Measurements from ENCODE around the gene MAPK4. TPM values are rescaled to one million over a fixed set of nuclear protein-coding genes. Genes with fewer than 3 reads are reported as not detected.
"Not testable (repeated sequence)": the region's sequence is repeated elsewhere in the genome, so short reads cannot be mapped to it uniquely, and the experiment has no call there.

The MAPK4 gene
- total RNA-seq, 1 experiment from 2014 or later, result not detected

DNA sequence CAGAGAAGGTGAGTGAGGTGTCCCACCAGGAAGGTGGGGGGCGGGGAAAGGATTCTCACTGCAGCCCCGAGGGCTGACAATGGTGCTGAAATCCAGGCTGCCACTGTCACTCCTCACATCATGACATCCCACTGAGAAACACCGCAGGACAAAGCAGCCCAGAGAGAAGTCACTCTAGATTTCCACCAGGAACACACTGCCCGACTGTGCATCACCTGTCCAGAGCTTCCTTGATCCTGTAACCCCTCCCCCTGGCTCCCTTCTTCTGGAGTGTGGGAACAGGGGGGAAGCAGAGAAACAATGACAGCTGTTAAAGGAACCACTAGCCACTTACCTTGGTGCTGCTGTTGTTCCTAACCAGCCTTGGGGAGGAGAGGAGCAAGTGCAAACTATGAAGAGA is 190.1 kb downstream of the MAPK4 start:
- DNase-seq (ENCODE audit: low read depth), result no peak

DNA sequence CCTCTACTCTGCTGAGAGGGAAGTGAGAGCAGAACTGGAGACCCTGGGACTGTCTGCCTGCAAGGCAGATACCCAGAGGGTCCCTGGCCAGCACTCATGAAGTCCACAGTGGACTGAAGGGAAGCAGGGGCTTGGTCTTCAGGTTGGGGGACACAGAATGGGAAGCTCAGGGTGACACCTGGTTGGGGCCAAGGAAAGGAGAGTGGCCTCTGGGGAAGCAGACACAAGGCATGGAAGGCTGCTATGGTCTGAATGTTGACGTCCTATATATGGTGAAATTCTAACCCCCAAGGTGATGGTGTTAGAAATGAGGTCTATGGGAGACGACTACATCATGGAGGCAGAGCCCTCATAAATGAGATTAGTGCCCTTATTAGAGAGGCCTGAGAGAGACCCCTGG is 190.7 kb downstream of the MAPK4 start:
- DNase-seq (ENCODE audit: low read depth), result no peak

DNA sequence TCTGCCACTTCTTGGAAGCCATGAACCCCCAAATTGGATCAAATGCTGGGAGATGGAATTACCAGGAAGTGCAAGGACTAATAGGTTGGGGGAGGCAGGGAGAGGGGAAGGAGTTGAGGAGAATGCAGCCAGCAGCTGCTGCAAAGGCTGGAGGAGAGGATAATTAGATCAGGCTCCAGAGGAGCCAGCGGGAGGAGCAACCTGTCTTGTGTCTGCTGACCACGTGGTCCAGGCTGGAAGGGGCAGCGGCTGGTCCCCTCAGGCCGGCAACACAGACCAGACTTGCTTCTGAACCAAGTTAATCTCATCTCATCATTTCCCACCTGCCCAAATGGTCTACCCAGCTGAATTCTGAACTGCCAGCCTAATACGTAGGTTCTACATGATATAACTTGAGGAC is 191.6 kb downstream of the MAPK4 start:
- no peak for DNase-seq (ENCODE audit: low read depth)

- DNase-seq (ENCODE audit: low read depth), result no peak
These were observed 192.1 kb downstream of the MAPK4 start for GRCh38 chr18:50751947-50752346.

DNA sequence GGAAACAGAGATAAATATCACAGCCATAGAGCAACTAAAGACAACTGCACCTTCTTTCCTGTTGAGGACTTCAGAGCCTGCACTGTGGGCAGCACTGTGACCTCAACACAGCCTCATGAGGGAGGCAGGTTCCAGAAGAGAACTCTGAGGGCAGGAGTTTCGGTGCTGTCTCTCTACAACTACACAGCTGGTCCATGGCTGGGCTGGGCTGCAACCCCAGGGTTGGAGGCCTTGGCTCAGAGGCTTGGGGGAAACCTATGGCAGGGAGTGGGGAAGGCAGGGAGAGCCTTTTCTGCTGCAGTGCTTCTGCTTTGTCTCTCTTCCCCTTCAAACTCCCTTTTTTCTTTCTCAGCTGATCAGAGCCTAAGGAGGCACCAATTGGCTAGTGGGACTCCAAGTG is 193.4 kb downstream of the MAPK4 start:
- DNase-seq (ENCODE audit: low read depth), result no peak

DNA sequence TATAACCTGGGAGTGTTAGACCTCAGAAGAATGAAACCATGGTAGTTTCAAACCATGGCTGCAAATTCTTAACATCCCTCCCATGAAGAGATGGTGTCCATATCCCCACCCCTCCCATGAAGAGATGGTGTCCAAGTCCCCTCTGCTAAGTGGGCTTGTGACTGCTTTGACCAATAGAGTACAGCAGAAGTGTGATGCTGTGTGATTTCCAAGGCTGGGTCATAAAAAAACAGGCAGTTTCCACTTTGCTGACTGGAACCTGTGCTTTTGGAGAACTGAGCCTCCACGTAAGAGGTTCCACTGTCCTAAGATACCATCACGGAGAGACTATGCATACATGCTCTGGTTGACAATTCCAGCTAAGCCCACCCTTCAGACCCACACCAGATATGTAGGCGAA is 194.4 kb downstream of the MAPK4 start:
- no peak for DNase-seq (ENCODE audit: low read depth)

DNA sequence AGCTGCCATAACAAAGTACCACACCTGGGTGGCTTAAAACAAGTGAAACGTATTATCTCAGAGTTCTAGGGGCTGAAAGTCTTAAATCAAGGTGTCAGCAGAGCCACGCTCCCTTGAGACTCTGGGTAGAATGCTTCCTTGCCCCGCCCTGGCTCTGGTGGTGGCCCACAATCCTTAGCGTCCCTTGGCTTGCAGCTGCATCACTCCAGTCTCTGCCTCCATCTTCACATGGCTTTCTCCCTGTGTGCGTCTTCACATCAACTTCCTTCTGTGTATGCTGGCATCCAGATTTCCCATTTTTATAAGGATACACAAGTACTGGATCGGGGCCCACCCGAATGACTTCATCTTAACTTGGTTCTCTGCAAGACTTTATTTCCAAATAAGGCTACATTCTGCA is 197.5 kb downstream of the MAPK4 start:
- no peak for DNase-seq (ENCODE audit: low read depth)

DNA sequence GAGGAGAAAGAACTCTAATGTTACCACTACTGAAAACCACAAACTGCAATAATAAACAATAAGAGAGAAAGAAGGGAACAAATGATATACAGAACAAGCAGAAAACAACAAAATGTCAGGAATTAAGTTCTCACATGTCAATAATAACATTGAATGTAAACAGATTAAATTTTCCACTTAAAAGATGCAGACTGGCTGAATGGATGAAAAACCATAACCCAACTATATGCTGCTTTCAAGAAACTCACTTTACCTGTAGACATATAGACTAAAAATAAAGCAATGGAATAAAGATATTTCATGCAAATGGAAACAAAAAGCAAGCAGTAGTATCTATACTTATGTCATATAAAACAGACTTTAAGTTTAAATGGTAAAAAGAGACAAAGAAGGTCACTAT is 209.6 kb downstream of the MAPK4 start:
- DNase-seq (ENCODE audit: low read depth), result no peak

- peak; percentile 22 for DNase-seq (ENCODE audit: low read depth)
These were observed 215.3 kb downstream of the MAPK4 start for GRCh38 chr18:50775207-50775606.

GRCh38 chr18:50775726-50776125 is 215.8 kb downstream of the MAPK4 start:
- DNase-seq (ENCODE audit: low read depth), result no peak

GRCh38 chr18:50776383-50776782 is 216.5 kb downstream of the MAPK4 start:
- DNase-seq (ENCODE audit: low read depth), result no peak

GRCh38 chr18:50779021-50779420 is 219.1 kb downstream of the MAPK4 start:
- not testable (repeated sequence) for DNase-seq (ENCODE audit: low read depth)

Other genes starting within 250 kb of the MAPK4 start
- 40.5 and 43.1 TPM in 2 replicates for gene SKA1, start 185.0 kb upstream of the MAPK4 start, total RNA-seq (2014; rRNA removed; shearing (Covaris generic))

Measured in HT1080 (cell line).